HCT116 (cell line): ENCODE measurements around the gene TSPEAR. TPM values are rescaled to one million over a fixed set of nuclear protein-coding genes. Genes with fewer than 3 reads are reported as not detected.
"Not testable (repeated sequence)": the region's sequence is repeated elsewhere in the genome, so short reads cannot be mapped to it uniquely, and the experiment has no call there.

Experiments
- ATAC-seq: fragments of 200-7000 bp; cut with Tn5 transposase; 2 replicates; pipeline ENCODE4 v1.9.1; 2020; ENCODE audit warnings: mild to moderate bottlenecking, moderate library complexity
- BruUV-seq: library from RNA; stranded (reverse); fragments of 400-500 nt; replicated peaks from 2 replicates; lab custom pipeline; 2021; lab: Mats Ljungman, UMichigan
- CTCF ChIA-PET: fragments of 300-600 bp; sonication (Branson Sonifier 250); formaldehyde crosslinking; loops from one replicate; lab custom pipeline; 2021; ENCODE audit warnings: antibody characterized with exemption; lab: Charles Lee
- POLR2A ChIA-PET: fragments of 300-600, 350-600 bp; sonication (Branson Sonifier 250); formaldehyde crosslinking; loops from one replicate; lab custom pipeline; 2021; ENCODE audit warnings: antibody characterized with exemption; lab: Charles Lee
- RAD21 ChIA-PET, 2 experiments: fragments of 300-600 bp; sonication (Branson Sonifier 250); formaldehyde crosslinking; loops; one replicate each; lab custom pipeline; 2023; ENCODE audit warnings: low total read pairs in 2 of 2; ENCODE audit not compliant: uncharacterized antibody in 2 of 2, unreplicated experiment in 2 of 2, low non-redundant PET in 1 of 2; lab: Charles Lee
- DNase-seq: peaks from one replicate; pipeline ENCODE4 v3.0.0-alpha.2; 2010; ENCODE audit warnings: low read depth, low spot score
- H2AFZ ChIP-seq: fragments of 200-600 bp; shearing (Covaris generic), sonication (generic); 2 replicates; pipeline ENCODE4 v1.6.1; 2017; ENCODE audit warnings: low read depth, mixed run types, mixed read lengths, antibody characterized with exemption, low read length; ENCODE audit not compliant: poor library complexity, severe bottlenecking
- H3K27ac ChIP-seq: 2 replicates; pipeline ENCODE4 v1.5.1; 2012; ENCODE audit warnings: low read depth, low read length
- H3K27me3 ChIP-seq: fragments of 200-600 bp; sonication (generic); 2 replicates; pipeline ENCODE4 v1.6.1; 2016; ENCODE audit warnings: mixed run types, low read length, mixed read lengths; ENCODE audit not compliant: insufficient read depth
- H3K36me3 ChIP-seq, 2 experiments: fragments of 200-500 bp in 1 of 2; fragments of 200-600 bp in 1 of 2; sonication (Bioruptor generic) in 1 of 2; sonication (generic) in 1 of 2; 2 replicates each; pipeline versions ENCODE4 v1.5.1 to v1.6.1; 2014 to 2016; ENCODE audit warnings: low read length in 2 of 2, inconsistent platforms in 1 of 2, mixed read lengths in 1 of 2, mixed run types in 1 of 2; ENCODE audit not compliant: insufficient read depth in 2 of 2, control insufficient read depth in 1 of 2
- H3K4me1 ChIP-seq, 2 experiments: fragments of 200-600 bp in 1 of 2; sonication (generic) in 1 of 2; 2 replicates each; pipeline versions ENCODE4 v1.5.1 to v1.6.1; 2012 to 2017; ENCODE audit warnings: low read length in 2 of 2, inconsistent platforms in 1 of 2, mild to moderate bottlenecking in 1 of 2, mixed read lengths in 1 of 2, mixed run types in 1 of 2, moderate library complexity in 1 of 2; ENCODE audit not compliant: insufficient read depth in 2 of 2, control insufficient read depth in 1 of 2
- H3K4me2 ChIP-seq: fragments of 200-600 bp; sonication (generic); 2 replicates; pipeline ENCODE4 v1.6.1; 2017; ENCODE audit warnings: mixed run types, low read length, mixed read lengths
- H3K4me3 ChIP-seq, 2 experiments: fragments of 200-600 bp in 1 of 2; sonication (generic) in 1 of 2; replicated peaks in 1 of 2; 2 replicates each; pipeline ENCODE4 v1.5.1; 2011 to 2016; ENCODE audit warnings: low read length in 2 of 2, control low read depth in 1 of 2, low read depth in 1 of 2, mild to moderate bottlenecking in 1 of 2, mixed read lengths in 1 of 2, mixed run types in 1 of 2
- H3K79me2 ChIP-seq: fragments of 200-600 bp; sonication (generic); 2 replicates; pipeline ENCODE4 v1.6.1; 2017; ENCODE audit warnings: mild to moderate bottlenecking, mixed run types, low read length, moderate library complexity, mixed read lengths; ENCODE audit not compliant: insufficient read depth
- H3K9ac ChIP-seq: fragments of 200-600 bp; sonication (generic); 2 replicates; pipeline ENCODE4 v1.6.1; 2016; ENCODE audit warnings: low read length, mixed read lengths
- H3K9me2 ChIP-seq: fragments of 200-600 bp; sonication (generic), shearing (Covaris generic); 2 replicates; pipeline ENCODE4 v1.6.1; 2017; ENCODE audit warnings: mixed run types, mild to moderate bottlenecking, moderate library complexity; ENCODE audit not compliant: insufficient read depth
- H3K9me3 ChIP-seq, 2 experiments: fragments of 200-500 bp in 1 of 2; fragments of 200-600 bp in 1 of 2; sonication (Bioruptor generic) in 1 of 2; sonication (generic) in 1 of 2; 2 replicates each; pipeline ENCODE4 v1.6.1; 2014 to 2017; ENCODE audit warnings: low read length in 2 of 2, mixed read lengths in 2 of 2, inconsistent platforms in 1 of 2, low read depth in 1 of 2, mild to moderate bottlenecking in 1 of 2, mixed run types in 1 of 2, moderate library complexity in 1 of 2; ENCODE audit not compliant: control insufficient read depth in 1 of 2, insufficient read depth in 1 of 2
- H4K20me1 ChIP-seq: fragments of 200-600 bp; sonication (generic), shearing (Covaris generic); 2 replicates; pipeline ENCODE4 v1.6.1; 2017; ENCODE audit warnings: mixed run types, mild to moderate bottlenecking, moderate library complexity; ENCODE audit not compliant: insufficient read depth
- CTCF ChIP-seq, 3 experiments: fragments of 200-600 bp in 1 of 3; sonication (generic) in 1 of 3; IDR thresholded peaks in 2 of 3; conservative IDR thresholded peaks in 1 of 3; 2 replicates each; pipeline ENCODE4 v1.5.1; 2012 to 2017; ENCODE audit warnings: low read depth in 2 of 3, low read length in 2 of 3, antibody characterized with exemption in 1 of 3, borderline replicate concordance in 1 of 3, control low read depth in 1 of 3, mild to moderate bottlenecking in 1 of 3, mixed read lengths in 1 of 3, mixed run types in 1 of 3, moderate library complexity in 1 of 3; ENCODE audit not compliant: insufficient read depth in 1 of 3
- ELF1 ChIP-seq: IDR thresholded peaks from 2 replicates; pipeline ENCODE4 v1.6.1; 2012; ENCODE audit warnings: low read depth, borderline replicate concordance
- FOSL1 ChIP-seq: IDR thresholded peaks from 2 replicates; pipeline ENCODE4 v1.6.1; 2012; ENCODE audit warnings: low read depth
- intact Hi-C: fragments of 100-400 bp; cut with micrococcal nuclease; formaldehyde crosslinking; loops from 2 replicates; pipeline ENCODE4 v1.10.0; 2022
- total RNA-seq: library from RNA; stranded (reverse); gene quantifications from one replicate; pipeline ENCODE4 v1.2.1, GENCODE V29; 2021; ENCODE audit not compliant: unreplicated experiment

The TSPEAR gene
- total RNA-seq, 1 experiment from 2014 or later: not detected

GRCh38 chr21:44574457-44575306 is 136.7 kb downstream of the TSPEAR start:
- RAD21 ChIA-PET: no interaction called here
- Histone ChIP-seq H3K9me2 (no peaks in the 10 kb centered on the region), H4K20me1 (no peaks in the 10 kb centered on the region), H2AFZ (no peak overlapping the region), H3K27ac (no peak overlapping the region), H3K9ac (no peak overlapping the region), H3K4me1 (peaks cover 0 to 3% of the 10 kb centered on the region in 2 experiments; a peak in 1 of 4 replicates), H3K27me3 (peaks cover 6% of the 10 kb centered on the region; the same call in 1 of the 2 replicates)
- no TSS peak for BruUV-seq
- intact Hi-C loops: no loop called here
- POLR2A ChIA-PET: no interaction called here
- DNase-seq (no peak), ATAC-seq (peak; percentile 73)
- CTCF ChIA-PET: no interaction called here
- no peak for TF ChIP-seq FOSL1
- TF ChIP-seq ELF1: no peak
- TF ChIP-seq CTCF (IDR thresholded peaks at IDR 0.05 in 2 of 3, conservative IDR thresholded peaks at IDR 0.05 in 1 of 3; ENCODE audit: borderline replicate concordance in 1 of 3, insufficient read depth in 1 of 3, low read depth in 2 of 3, low read length in 2 of 3): 0 out of 6 replicates have a peak, but pooled peaks of 1 of the 3 experiments have one; percentile 10
- TF ChIP-seq, all 23 proteins: peak for 1
- peaks cover 0 to 4% of the 10 kb centered on the region in 2 experiments; a peak in 2 of 4 replicates for H3K9me3 ChIP-seq
- H3K4me2 ChIP-seq: peak overlapping the region; percentile 23
- H3K36me3 ChIP-seq: no peaks in the 10 kb centered on the region
- no peaks in the 10 kb centered on the region for H3K79me2 ChIP-seq
- no peak overlapping the region for H3K4me3 ChIP-seq

- H3K9ac ChIP-seq, H3K9me3 ChIP-seq, H3K27ac ChIP-seq, POLR2A ChIA-PET, H2AFZ ChIP-seq, CTCF ChIA-PET, BruUV-seq, H3K9me2 ChIP-seq, H4K20me1 ChIP-seq, DNase-seq, H3K4me3 ChIP-seq, H3K79me2 ChIP-seq, H3K27me3 ChIP-seq, H3K4me1 ChIP-seq, H3K36me3 ChIP-seq, RAD21 ChIA-PET, ATAC-seq, intact Hi-C loops: not testable (repeated sequence)
- peak within 1 kb of the TSS; percentile 23 for H3K4me2 ChIP-seq
These were observed 137.5 kb downstream of the TSPEAR start, which contains the start of gene KRTAP10-4 for GRCh38 chr21:44573630-44574456. TSS of gene KRTAP10-4 (plus strand) at chr21:44573729. CDS start at chr21:44573759, 30 bp downstream.
